GM18517 (cell line): ENCODE results near the gene RTP2.
A peak's percentile ranks its signal among the peaks of the same experiment; 100 is the strongest.
"Not testable (repeated sequence)": the region's sequence is repeated elsewhere in the genome, so short reads cannot be mapped to it uniquely, and the experiment has no call there.

Experiments
- ATAC-seq: cut with Tn5 transposase; IDR thresholded peaks from one replicate; pipeline ENCODE4 v1.9.1; 2021; ENCODE audit warnings: mild to moderate bottlenecking, moderate library complexity; ENCODE audit not compliant: unreplicated experiment

The RTP2 gene

GRCh38 chr3:187714404-187714979 lies 12.1 kb upstream of the RTP2 start:
- peak; percentile 87 for ATAC-seq

- ATAC-seq: no peak
These were observed 11.1 kb upstream of the RTP2 start for GRCh38 chr3:187713504-187713903.

- ATAC-seq: no peak
These were observed 6.8 kb upstream of the RTP2 start for GRCh38 chr3:187709155-187709554.

- no peak for ATAC-seq
These were observed 6.3 kb upstream of the RTP2 start for GRCh38 chr3:187708696-187709095.

- no peak for ATAC-seq
These were observed 4.6 kb upstream of the RTP2 start for GRCh38 chr3:187706971-187707370.

GRCh38 chr3:187705164-187705563 lies 2.8 kb upstream of the RTP2 start:
- no peak for ATAC-seq

GRCh38 chr3:187700249-187700648 lies 2.1 kb downstream of the RTP2 start:
- ATAC-seq: no peak

- no peak for ATAC-seq
These were observed 3.6 kb downstream of the RTP2 start for GRCh38 chr3:187698499-187699399.

GRCh38 chr3:187696021-187696420 lies 6.3 kb downstream of the RTP2 start:
- ATAC-seq: no peak

- ATAC-seq: no peak
These were observed 6.9 kb downstream of the RTP2 start for GRCh38 chr3:187695449-187695848.

GRCh38 chr3:187694801-187695200 lies 7.6 kb downstream of the RTP2 start:
- no peak for ATAC-seq

- no peak for ATAC-seq
These were observed 8.9 kb downstream of the RTP2 start for GRCh38 chr3:187693431-187693830.

GRCh38 chr3:187689984-187690383 lies 12.4 kb downstream of the RTP2 start:
- ATAC-seq: no peak

- no peak for ATAC-seq
These were observed 15.6 kb downstream of the RTP2 start for GRCh38 chr3:187686621-187687273.

GRCh38 chr3:187685948-187686347 lies 16.4 kb downstream of the RTP2 start:
- ATAC-seq: no peak

- no peak for ATAC-seq
These were observed 17.5 kb downstream of the RTP2 start for GRCh38 chr3:187684880-187685279.

- no peak for ATAC-seq
These were observed 17.9 kb downstream of the RTP2 start for GRCh38 chr3:187684444-187684843.

GRCh38 chr3:187681756-187682155 lies 20.6 kb downstream of the RTP2 start:
- not testable (repeated sequence) for ATAC-seq

- peak; percentile 71 for ATAC-seq
These were observed 22.5 kb downstream of the RTP2 start for GRCh38 chr3:187679638-187680396.

GRCh38 chr3:187678726-187679268 lies 23.6 kb downstream of the RTP2 start:
- no peak for ATAC-seq

GRCh38 chr3:187677604-187678003 lies 24.8 kb downstream of the RTP2 start:
- ATAC-seq: no peak
